Measurements from ENCODE around the gene E2F4. TPM values are rescaled to one million over a fixed set of nuclear protein-coding genes. Genes with fewer than 3 reads are reported as not detected.

E2F4 gene
- total RNA-seq, 1 experiment from 2014 or later: 96.0 TPM

GRCh38 chr16:67207249-67208091 is 15.5 kb downstream of the E2F4 start:
- no peak for DNase-seq (ENCODE audit: low spot score)
- POLR2A ChIA-PET (ENCODE audit: low non-redundant PET): no interaction called here
- CTCF ChIA-PET: interaction anchor here (0.6 kb wide), 1 partner anchor 20 kb away, joined by 3 read pairs; no protein-coding TSS in a partner anchor

GRCh38 chr16:67208154-67208896 is 16.4 kb downstream of the E2F4 start:
- Histone ChIP-seq H3K4me1 (ENCODE audit: insufficient read depth, low read length, poor library complexity, severe bottlenecking) (no peaks in the 10 kb centered on the region), H3K36me3 (ENCODE audit: insufficient read depth, low read length, poor library complexity, severe bottlenecking) (peaks cover 3% of the 10 kb centered on the region), H3K9me3 (ENCODE audit: low read depth, low read length, poor library complexity, severe bottlenecking) (no peaks in the 10 kb centered on the region), H3K27me3 (replicated peaks; ENCODE audit: insufficient read depth, low read depth, low read length, poor library complexity) (no peaks in the 10 kb centered on the region), H3K27ac (ENCODE audit: low read depth, low read length, poor library complexity, severe bottlenecking) (no peak overlapping the region), H3K4me3 (ENCODE audit: low read depth, low read length, poor library complexity, severe bottlenecking) (no peak overlapping the region)
- POLR2A ChIA-PET (ENCODE audit: low non-redundant PET): no interaction called here
- no peak for DNase-seq (ENCODE audit: low spot score)
- TF ChIP-seq EZH2 (IDR thresholded peaks at IDR 0.05; ENCODE audit: borderline replicate concordance, low read depth, low read length, poor library complexity, severe bottlenecking): no peak
- no peak for TF ChIP-seq CTCF (conservative IDR thresholded peaks at IDR 0.05; ENCODE audit: low read depth, low read length)
- intact Hi-C loops (cut with micrococcal nuclease; ENCODE audit: unreplicated experiment): no loop called here
- CTCF ChIA-PET: interaction anchor here (0.6 kb wide), 1 partner anchor 19 kb away, joined by 3 read pairs; no protein-coding TSS in a partner anchor
- BruUV-seq (replicated peaks): no TSS peak

More at GRCh38 chr16:67207249-67208091, 15.5 kb downstream of the E2F4 start:
- intact Hi-C loops (cut with micrococcal nuclease; ENCODE audit: unreplicated experiment): no loop called here
- no peak overlapping the region for H3K4me3 ChIP-seq (ENCODE audit: low read depth, low read length, poor library complexity, severe bottlenecking)
- no peak for TF ChIP-seq CTCF (conservative IDR thresholded peaks at IDR 0.05; ENCODE audit: low read depth, low read length)
- TF ChIP-seq EZH2 (IDR thresholded peaks at IDR 0.05; ENCODE audit: borderline replicate concordance, low read depth, low read length, poor library complexity, severe bottlenecking): no peak
- BruUV-seq (replicated peaks): no TSS peak
- no peaks in the 10 kb centered on the region for H3K4me1 ChIP-seq (ENCODE audit: insufficient read depth, low read length, poor library complexity, severe bottlenecking)
- H3K27me3 ChIP-seq (replicated peaks; ENCODE audit: insufficient read depth, low read depth, low read length, poor library complexity): no peaks in the 10 kb centered on the region
- peaks cover 7% of the 10 kb centered on the region for H3K36me3 ChIP-seq (ENCODE audit: insufficient read depth, low read length, poor library complexity, severe bottlenecking)
- no peaks in the 10 kb centered on the region for H3K9me3 ChIP-seq (ENCODE audit: low read depth, low read length, poor library complexity, severe bottlenecking)
- no peak overlapping the region for H3K27ac ChIP-seq (ENCODE audit: low read depth, low read length, poor library complexity, severe bottlenecking)

- intact Hi-C loops (cut with micrococcal nuclease; ENCODE audit: unreplicated experiment): no loop called here
- ChIA-PET CTCF (no interaction called here), POLR2A (ENCODE audit: low non-redundant PET) (no interaction called here)
- H3K9me3 ChIP-seq (ENCODE audit: low read depth, low read length, poor library complexity, severe bottlenecking): no peaks in the 10 kb centered on the region
- H3K27ac ChIP-seq (ENCODE audit: low read depth, low read length, poor library complexity, severe bottlenecking): no peak overlapping the region
- no peaks in the 10 kb centered on the region for H3K4me1 ChIP-seq (ENCODE audit: insufficient read depth, low read length, poor library complexity, severe bottlenecking)
- H3K27me3 ChIP-seq (replicated peaks; ENCODE audit: insufficient read depth, low read depth, low read length, poor library complexity): no peaks in the 10 kb centered on the region
- no peaks in the 10 kb centered on the region for H3K36me3 ChIP-seq (ENCODE audit: insufficient read depth, low read length, poor library complexity, severe bottlenecking)
- no peak overlapping the region for H3K4me3 ChIP-seq (ENCODE audit: low read depth, low read length, poor library complexity, severe bottlenecking)
- no TSS peak for BruUV-seq (replicated peaks)
- TF ChIP-seq EZH2 (IDR thresholded peaks at IDR 0.05; ENCODE audit: borderline replicate concordance, low read depth, low read length, poor library complexity, severe bottlenecking) (no peak), CTCF (conservative IDR thresholded peaks at IDR 0.05; ENCODE audit: low read depth, low read length) (no peak)
- DNase-seq (ENCODE audit: low spot score): no peak
Measured at GRCh38 chr16:67209565-67209964, 17.6 kb downstream of the E2F4 start.

All from A673 (cell line).